Smooth muscle cell (in vitro differentiated cells): ENCODE results near the gene SAXO2. TPM values are rescaled to one million over a fixed set of nuclear protein-coding genes. Genes with fewer than 3 reads are reported as not detected.
"Not testable (repeated sequence)": the region's sequence is repeated elsewhere in the genome, so short reads cannot be mapped to it uniquely, and the experiment has no call there.

Experiments used
- DNase-seq: peaks from one replicate; lab custom pipeline; 2025; ENCODE audit not compliant: unreplicated experiment; lab: John Stamatoyannopoulos, UW
- H2AFZ ChIP-seq: fragments of 200-600 bp; sonication (generic); 2 replicates; pipeline ENCODE4 v1.6.0; 2016; ENCODE audit warnings: antibody characterized with exemption, low read depth, mild to moderate bottlenecking
- H3F3A ChIP-seq: fragments of 200-600 bp; sonication (generic); 2 replicates; pipeline ENCODE4 v1.6.0; 2017; ENCODE audit warnings: antibody characterized with exemption, low read depth
- H3K27ac ChIP-seq: fragments of 200-600 bp; sonication (generic); 2 replicates; pipeline ENCODE4 v1.5.1; 2016; ENCODE audit warnings: low read depth, mild to moderate bottlenecking
- H3K27me3 ChIP-seq: fragments of 200-600 bp; sonication (generic); 2 replicates; pipeline ENCODE4 v1.6.1; 2016; ENCODE audit warnings: low read depth, mild to moderate bottlenecking
- H3K36me3 ChIP-seq: fragments of 200-600 bp; sonication (generic); 2 replicates; pipeline ENCODE4 v1.5.1; 2016; ENCODE audit warnings: low read depth
- H3K4me1 ChIP-seq: fragments of 200-600 bp; sonication (generic); 2 replicates; pipeline ENCODE4 v1.5.1; 2016; ENCODE audit warnings: low read depth
- H3K4me2 ChIP-seq: fragments of 200-600 bp; sonication (generic); 2 replicates; pipeline ENCODE4 v1.6.0; 2016; ENCODE audit warnings: mild to moderate bottlenecking
- H3K4me3 ChIP-seq: fragments of 200-600 bp; sonication (generic); 2 replicates; pipeline ENCODE4 v1.5.1; 2016; ENCODE audit warnings: mild to moderate bottlenecking
- H3K79me2 ChIP-seq: fragments of 200-600 bp; sonication (generic); 2 replicates; pipeline ENCODE4 v1.6.0; 2016; ENCODE audit warnings: low read depth, mild to moderate bottlenecking
- H3K9ac ChIP-seq: fragments of 200-600 bp; sonication (generic); 2 replicates; pipeline ENCODE4 v1.6.0; 2016; ENCODE audit warnings: low read depth
- H3K9me3 ChIP-seq: fragments of 200-600 bp; sonication (generic); replicated peaks from 2 replicates; pipeline ENCODE4 v1.5.1; 2016; ENCODE audit warnings: low read depth
- H4K20me1 ChIP-seq: fragments of 200-600 bp; sonication (generic); 2 replicates; pipeline ENCODE4 v1.6.0; 2016; ENCODE audit warnings: low read depth
- CTCF ChIP-seq: fragments of 200-600 bp; sonication (generic); IDR thresholded peaks from 2 replicates; pipeline ENCODE4 v1.5.1; 2017; ENCODE audit warnings: borderline replicate concordance, mild to moderate bottlenecking, antibody characterized with exemption; ENCODE audit not compliant: insufficient read depth, poor library complexity, severe bottlenecking
- WGBS: methylation state at CpG from one replicate; pipeline ENCODE4 v1.1.7; 2016; ENCODE audit warnings: low lambda C conversion rate; 5-methylcytosine and 5-hydroxymethylcytosine counted together
- polyA plus RNA-seq: library from polyadenylated mRNA; unstranded; fragments of >200 nt; fragmentation: Nextera tagmentation; extraction: Ambion mirVana; gene quantifications from 2 replicates; pipeline ENCODE4 v1.2.1, GENCODE V29; 2016
- total RNA-seq: library from RNA; depleted of rRNA; stranded (reverse); fragments of >200 nt; gene quantifications from 2 replicates; pipeline ENCODE4 v1.2.3, GENCODE V29; 2014

SAXO2 gene
- total and polyA plus RNA-seq, 2 experiments from 2014 or later, result 0.54 to 1.2 TPM

- Histone ChIP-seq H3K79me2 (no peaks in the 10 kb centered on the region), H3K27me3 (peaks cover 3% of the 10 kb centered on the region), H2AFZ (no peak overlapping the region), H3K36me3 (no peaks in the 10 kb centered on the region), H3K27ac (no peak overlapping the region), H3K4me1 (no peaks in the 10 kb centered on the region), H3K9ac (no peak overlapping the region), H3K4me2 (no peak overlapping the region), H3K4me3 (no peak overlapping the region), H3F3A (no peaks in the 10 kb centered on the region), H3K9me3 (no peaks in the 10 kb centered on the region), H4K20me1 (no peaks in the 10 kb centered on the region)
- no peak for TF ChIP-seq CTCF
- WGBS, result 56% methylated on average over 7 of the region's 8 CpGs
- no peak for DNase-seq
These were observed 50.1 kb downstream of the SAXO2 start for GRCh38 chr15:82312586-82313349.

GRCh38 chr15:82313446-82313845, 50.8 kb downstream of the SAXO2 start:
- Histone ChIP-seq H3K27me3 (peaks cover 3% of the 10 kb centered on the region), H2AFZ (no peak overlapping the region), H3K9ac (no peak overlapping the region), H3K36me3 (no peaks in the 10 kb centered on the region), H3K79me2 (no peaks in the 10 kb centered on the region), H3F3A (no peaks in the 10 kb centered on the region), H3K27ac (no peak overlapping the region), H3K4me1 (no peaks in the 10 kb centered on the region), H3K4me2 (no peak overlapping the region), H3K9me3 (no peaks in the 10 kb centered on the region), H3K4me3 (no peak overlapping the region), H4K20me1 (no peaks in the 10 kb centered on the region)
- no peak for DNase-seq
- 92% methylated on average over 2 of the region's 2 CpGs for WGBS
- no peak for TF ChIP-seq CTCF

GRCh38 chr15:82313951-82314768, 51.5 kb downstream of the SAXO2 start:
- whole genome bisulfite sequencing, result 89% methylated on average over 21 of the region's 21 CpGs
- not testable (repeated sequence) for DNase-seq, H3K4me3 ChIP-seq, H4K20me1 ChIP-seq, H3K27ac ChIP-seq, H3K4me2 ChIP-seq, H3K9ac ChIP-seq, H3K27me3 ChIP-seq, H2AFZ ChIP-seq, H3K4me1 ChIP-seq, H3K79me2 ChIP-seq, H3K9me3 ChIP-seq, H3K36me3 ChIP-seq, H3F3A ChIP-seq

- no peak for DNase-seq
- H3K79me2 ChIP-seq, result no peaks in the 10 kb centered on the region
- 91% methylated on average over 9 of the region's 9 CpGs for WGBS
These were observed 52.3 kb downstream of the SAXO2 start for GRCh38 chr15:82314769-82315518.

More at GRCh38 chr15:82314769-82315518, 52.3 kb downstream of the SAXO2 start:
- Histone ChIP-seq H3K4me3 (no peak overlapping the region), H3K4me1 (no peaks in the 10 kb centered on the region), H3F3A (no peaks in the 10 kb centered on the region), H3K9me3 (no peaks in the 10 kb centered on the region), H3K4me2 (no peak overlapping the region), H3K36me3 (no peaks in the 10 kb centered on the region), H2AFZ (no peak overlapping the region), H3K9ac (no peak overlapping the region), H4K20me1 (no peaks in the 10 kb centered on the region), H3K27ac (no peak overlapping the region), H3K27me3 (peaks cover 3% of the 10 kb centered on the region)
- no peak for TF ChIP-seq CTCF
